Measurements from ENCODE around the gene BAG5. TPM values are rescaled to one million over a fixed set of nuclear protein-coding genes. Genes with fewer than 3 reads are reported as not detected.
"Not testable (repeated sequence)": the region's sequence is repeated elsewhere in the genome, so short reads cannot be mapped to it uniquely, and the experiment has no call there.

BAG5 gene
- total RNA-seq, 4 donors from 2014 or later = 39.4 to 77.5 (median 44.4) TPM

GRCh38 chr14:103526247-103526913, 36.1 kb downstream of the BAG5 start:
- Histone ChIP-seq H3K4me3 (replicated peaks in 1 of 3) (no peak overlapping the region), H3K9me3 (no peaks in the 10 kb centered on the region), H3K27me3 (no peaks in the 10 kb centered on the region), H3K27ac (no peak overlapping the region), H3K4me1 (peaks cover 28 to 38% of the 10 kb centered on the region in 2 donors), H3K36me3 (no peaks in the 10 kb centered on the region)
- DNase-seq = no peak
- WGBS, 2 donors = 75 to 78% methylated on average over 8 of the region's 8 CpGs
- intact Hi-C loops (cut with DNase I) = no loop called here
- TF ChIP-seq, protein P1, sequence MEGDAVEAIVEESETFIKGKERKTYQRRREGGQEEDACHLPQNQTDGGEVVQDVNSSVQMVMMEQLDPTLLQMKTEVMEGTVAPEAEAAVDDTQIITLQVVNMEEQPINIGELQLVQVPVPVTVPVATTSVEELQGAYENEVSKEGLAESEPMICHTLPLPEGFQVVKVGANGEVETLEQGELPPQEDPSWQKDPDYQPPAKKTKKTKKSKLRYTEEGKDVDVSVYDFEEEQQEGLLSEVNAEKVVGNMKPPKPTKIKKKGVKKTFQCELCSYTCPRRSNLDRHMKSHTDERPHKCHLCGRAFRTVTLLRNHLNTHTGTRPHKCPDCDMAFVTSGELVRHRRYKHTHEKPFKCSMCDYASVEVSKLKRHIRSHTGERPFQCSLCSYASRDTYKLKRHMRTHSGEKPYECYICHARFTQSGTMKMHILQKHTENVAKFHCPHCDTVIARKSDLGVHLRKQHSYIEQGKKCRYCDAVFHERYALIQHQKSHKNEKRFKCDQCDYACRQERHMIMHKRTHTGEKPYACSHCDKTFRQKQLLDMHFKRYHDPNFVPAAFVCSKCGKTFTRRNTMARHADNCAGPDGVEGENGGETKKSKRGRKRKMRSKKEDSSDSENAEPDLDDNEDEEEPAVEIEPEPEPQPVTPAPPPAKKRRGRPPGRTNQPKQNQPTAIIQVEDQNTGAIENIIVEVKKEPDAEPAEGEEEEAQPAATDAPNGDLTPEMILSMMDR (IDR thresholded peaks at IDR 0.05) = no peak
- no peak for TF ChIP-seq POLR2A (IDR thresholded peaks at IDR 0.05)

GRCh38 chr14:103525430-103526246, 36.8 kb downstream of the BAG5 start:
- H3K27ac ChIP-seq; DNase-seq; H3K9me3 ChIP-seq; H3K4me3 ChIP-seq (replicated peaks in 1 of 3); H3K27me3 ChIP-seq; intact Hi-C loops (cut with DNase I); H3K36me3 ChIP-seq: not testable (repeated sequence)
- 80 to 82% methylated on average over 17 of the region's 17 CpGs for WGBS, 2 donors
- peaks cover 33 to 40% of the 10 kb centered on the region in 2 donors for H3K4me1 ChIP-seq

GRCh38 chr14:103524002-103524935, 38.2 kb downstream of the BAG5 start:
- intact Hi-C loops (cut with DNase I) = no loop called here
- Histone ChIP-seq H3K36me3 (no peaks in the 10 kb centered on the region), H3K9me3 (no peaks in the 10 kb centered on the region), H3K27me3 (no peaks in the 10 kb centered on the region), H3K27ac (no peak overlapping the region), H3K4me3 (replicated peaks in 1 of 3) (no peak overlapping the region), H3K4me1 (peaks cover 35 to 41% of the 10 kb centered on the region in 2 donors)
- TF ChIP-seq POLR2A (IDR thresholded peaks at IDR 0.05) = no peak
- TF ChIP-seq, protein P1 (IDR thresholded peaks at IDR 0.05) = no peak
- DNase-seq = no peak
- WGBS, 2 donors = 80 to 82% methylated on average over 12 of the region's 12 CpGs

- DNase-seq = no peak
- Histone ChIP-seq H3K4me1 (peaks cover 39 to 47% of the 10 kb centered on the region in 2 donors), H3K36me3 (no peaks in the 10 kb centered on the region), H3K9me3 (no peaks in the 10 kb centered on the region), H3K4me3 (replicated peaks in 1 of 3) (no peak overlapping the region), H3K27ac (no peak overlapping the region), H3K27me3 (no peaks in the 10 kb centered on the region)
- intact Hi-C loops (cut with DNase I) = no loop called here
- TF ChIP-seq POLR2A (IDR thresholded peaks at IDR 0.05) = no peak
- TF ChIP-seq, protein P1 (IDR thresholded peaks at IDR 0.05) = no peak
- 62 to 71% methylated on average over 10 of the region's 10 CpGs for WGBS, 2 donors
Observed at GRCh38 chr14:103523575-103523954, 38.9 kb downstream of the BAG5 start.

All from thyroid gland (tissue), 4 donors.